NCI-H2029 (cell line): ENCODE results near the gene CRHR2.

Experiments used
- DNase-seq: peaks from one replicate; lab custom pipeline; 2025; lab: John Stamatoyannopoulos, UW

The CRHR2 gene

DNA sequence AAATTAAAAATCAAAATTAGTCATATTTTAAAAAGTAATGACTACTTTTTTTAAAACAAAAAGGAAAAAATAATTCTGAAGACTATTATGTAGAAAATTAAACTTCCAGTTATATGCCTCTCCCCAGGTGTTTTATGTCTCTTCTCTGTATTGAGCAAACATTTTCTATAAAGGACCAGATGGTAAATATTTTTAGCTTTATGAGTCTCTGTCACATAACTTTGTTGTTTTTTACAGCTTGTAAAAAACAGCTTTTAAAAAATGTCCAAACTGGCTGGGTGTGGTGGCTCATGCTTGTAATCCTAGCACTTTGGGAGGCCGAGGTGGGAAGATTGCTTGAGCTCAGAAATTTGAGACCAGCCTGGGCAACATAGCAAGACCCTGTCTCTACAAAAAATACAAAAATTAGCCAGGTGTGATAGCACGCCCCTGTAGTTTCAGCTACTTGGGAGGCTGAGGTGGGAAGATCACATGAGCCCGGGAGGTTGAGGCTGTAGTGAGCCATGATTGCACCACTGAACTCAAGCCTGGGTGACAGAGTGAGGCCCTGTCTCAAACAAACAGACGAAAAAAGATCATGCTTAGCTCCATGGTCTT is 64.1 kb downstream of the CRHR2 start:
- no peak for DNase-seq

DNA sequence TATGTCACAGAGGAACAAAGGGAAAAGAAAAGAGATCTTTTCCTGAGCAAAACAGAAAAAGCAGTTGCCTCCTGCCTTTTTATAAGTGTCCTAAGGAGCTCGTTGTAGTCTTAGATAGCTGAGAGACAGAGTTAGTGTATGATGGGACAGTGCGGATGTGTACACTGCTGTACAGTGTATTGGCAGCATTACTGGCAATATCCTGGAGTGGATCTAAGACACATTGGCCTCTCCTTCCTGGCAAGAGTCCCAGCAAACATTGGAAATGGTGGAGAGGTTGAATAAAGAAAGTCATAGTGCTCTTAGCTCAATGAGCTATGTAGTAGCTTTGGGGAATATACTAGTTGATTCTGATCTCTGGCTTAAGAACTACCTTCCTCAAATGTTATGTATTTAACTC is 64.9 kb downstream of the CRHR2 start:
- peak; percentile 73 for DNase-seq

DNA sequence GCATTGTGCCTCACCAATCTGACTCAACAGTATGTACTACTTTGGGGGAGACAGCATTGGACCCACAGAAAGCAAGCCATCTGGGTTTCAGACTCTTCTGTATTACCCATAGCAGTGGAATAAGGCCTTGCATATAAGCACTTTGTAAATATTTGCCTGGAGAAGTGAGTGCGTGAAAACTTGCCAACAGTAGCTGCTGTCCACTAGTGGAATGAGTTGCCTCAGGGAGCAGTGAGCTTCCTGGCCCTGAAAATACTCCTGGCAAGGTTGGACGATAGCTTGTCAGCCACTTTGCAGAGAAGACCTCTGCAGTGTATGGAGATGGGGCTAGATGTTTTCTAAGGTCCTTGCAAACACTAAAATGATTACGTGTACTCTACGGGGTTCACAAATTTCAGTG is 65.9 kb downstream of the CRHR2 start:
- no peak for DNase-seq

DNA sequence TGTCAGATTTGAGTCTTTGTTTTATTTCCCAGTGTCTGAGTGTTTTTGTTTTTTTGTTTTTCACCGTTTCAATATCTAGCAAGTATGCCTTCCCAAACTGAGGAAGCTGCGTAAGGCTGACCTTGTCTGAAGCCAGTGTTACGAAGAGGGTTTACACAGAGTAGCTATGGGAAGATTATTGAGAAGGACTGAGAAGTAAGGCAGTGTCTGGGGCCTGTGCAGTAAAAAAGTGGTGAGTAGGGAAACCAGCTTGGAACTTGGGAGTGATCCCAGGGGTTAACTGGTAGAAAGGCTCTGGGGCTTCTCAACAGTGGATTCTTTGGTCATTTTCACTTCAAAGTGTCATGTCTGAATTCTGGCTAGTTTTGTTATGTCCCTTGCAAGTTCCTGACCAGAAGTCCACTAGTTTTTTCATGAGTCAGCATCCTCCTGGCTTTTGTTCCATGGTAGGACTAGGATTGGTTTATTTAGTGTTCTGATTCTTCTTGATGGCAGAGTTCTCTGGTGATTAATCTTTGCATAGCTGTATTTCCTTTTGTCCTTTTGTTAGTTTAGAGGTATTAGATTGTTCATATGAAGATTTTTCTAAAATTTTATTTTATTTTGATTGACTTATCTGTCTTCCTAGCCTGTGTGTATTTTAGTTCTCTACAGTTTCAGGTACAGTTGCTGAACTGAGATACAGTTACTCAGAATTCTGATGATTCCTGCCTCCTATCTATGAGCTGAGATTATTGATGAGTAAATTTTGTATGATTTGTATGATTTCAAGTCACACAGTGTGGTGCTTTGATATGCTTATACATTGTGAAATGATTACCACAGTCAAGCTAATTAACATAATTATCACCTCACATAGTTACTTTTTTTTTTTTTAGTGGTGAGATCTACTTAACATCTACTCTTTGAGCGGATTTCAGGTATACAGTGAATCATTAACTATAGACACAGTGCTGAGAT is 68.6 kb downstream of the CRHR2 start:
- no peak for DNase-seq

DNA sequence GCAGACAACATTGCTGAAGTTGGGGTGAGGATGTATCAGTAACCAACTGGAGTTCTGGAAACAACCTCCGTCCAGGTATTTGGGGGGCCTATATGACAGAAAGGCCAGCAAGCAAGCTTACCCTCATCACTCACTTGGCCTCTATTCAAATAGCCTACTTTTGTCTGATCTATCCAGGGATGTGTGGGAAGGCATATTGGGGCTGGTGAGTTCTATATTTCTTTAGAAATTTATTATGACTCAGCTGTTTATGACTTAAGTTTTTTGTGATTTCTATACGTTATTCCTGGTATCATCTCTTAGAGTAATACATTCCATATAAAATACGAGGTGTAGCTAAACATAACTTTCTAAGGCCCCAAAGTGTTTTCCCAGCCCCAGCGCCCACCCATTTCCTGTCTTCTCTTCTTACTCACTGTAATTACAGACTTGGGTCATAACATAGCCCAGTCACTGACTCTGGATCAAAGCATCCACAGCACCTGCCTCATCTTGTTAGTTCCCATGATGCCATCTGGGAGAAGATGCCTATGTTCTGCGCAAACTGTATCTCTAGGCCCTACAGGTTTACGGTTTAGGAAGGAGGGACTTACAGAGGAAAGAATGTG is 69.5 kb downstream of the CRHR2 start:
- DNase-seq: no peak

DNA sequence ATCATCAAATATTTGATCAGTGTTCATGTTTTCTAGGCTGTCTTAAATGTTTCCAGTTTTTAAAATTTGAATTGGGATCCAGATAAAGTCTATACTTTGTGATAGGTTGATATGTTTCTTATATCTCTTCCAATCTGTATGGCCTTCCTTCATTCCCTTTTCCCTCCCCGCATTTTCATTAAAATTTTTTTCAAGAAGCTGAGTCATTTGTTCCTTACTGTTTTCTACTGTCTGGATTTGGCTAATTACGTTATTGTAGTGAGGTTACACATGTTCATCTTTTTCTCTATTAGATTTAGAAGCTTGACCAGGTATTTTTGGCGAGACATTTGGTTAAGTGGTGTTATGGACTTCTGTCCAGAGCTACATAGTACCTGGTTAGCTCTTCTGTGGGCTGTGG is 76.4 kb downstream of the CRHR2 start:
- DNase-seq: no peak

DNA sequence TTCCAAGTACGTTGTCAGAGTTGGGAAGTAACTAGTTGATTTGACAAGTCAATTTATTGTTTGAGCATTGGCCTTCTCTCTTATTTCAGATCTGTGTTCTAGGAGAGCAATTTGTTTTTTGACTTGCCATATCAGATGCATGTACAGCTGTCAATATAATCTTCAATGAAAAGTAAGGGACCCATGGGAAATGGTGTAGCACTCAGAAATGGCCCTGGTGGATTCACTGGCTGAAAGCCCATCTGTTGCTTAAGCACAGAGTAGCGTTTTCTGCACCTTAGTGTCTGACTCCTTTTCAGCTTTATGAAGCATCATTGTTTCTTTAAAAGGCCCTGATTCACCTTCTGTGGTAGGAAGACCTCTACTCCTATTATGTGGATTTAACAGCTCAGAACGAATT is 77.4 kb downstream of the CRHR2 start:
- DNase-seq: no peak
